ENCODE measurements around the gene NEDD4L. TPM values are rescaled to one million over a fixed set of nuclear protein-coding genes. Genes with fewer than 3 reads are reported as not detected.

Gene NEDD4L
- polyA plus RNA-seq, 1 donor (not counting 4 experiments of a cell fraction or from before 2014, with no cell fraction given), result 52.6 TPM

DNA sequence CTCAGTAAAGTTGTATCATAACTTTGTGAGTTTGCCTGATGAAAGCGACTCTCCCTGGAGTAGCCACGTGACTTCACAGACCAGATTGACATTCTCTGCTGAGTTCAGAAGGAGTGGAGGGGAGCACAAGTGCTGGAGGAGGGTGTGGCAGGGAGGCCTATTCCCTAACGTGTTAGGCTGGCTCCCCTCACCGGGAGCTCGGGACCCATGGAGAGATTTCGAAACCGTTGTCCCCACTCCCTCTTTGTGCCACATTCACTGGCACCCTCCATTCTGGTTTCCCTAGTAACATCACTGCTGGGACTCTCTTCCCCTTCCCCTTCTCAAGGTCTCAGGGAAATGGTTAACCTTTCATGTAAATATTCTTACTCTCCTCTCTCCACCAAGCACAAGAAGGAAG is 304.9 kb downstream of the NEDD4L start:
- Histone ChIP-seq H3K9me1 (ENCODE audit: control insufficient read depth, extremely low read depth, insufficient read depth, low read length) (no peaks in the 10 kb centered on the region), H3K36me3 (ENCODE audit: control insufficient read depth in 2 of 2, extremely low read depth in 1 of 2, insufficient read depth in 2 of 2, low read length in 2 of 2) (peaks cover 27 to 29% of the 10 kb centered on the region in 2 experiments), H3K79me2 (ENCODE audit: control insufficient read depth, insufficient read depth, low read length) (no peaks in the 10 kb centered on the region), H3K27ac (ENCODE audit: control insufficient read depth, insufficient read depth, low read length) (no peak overlapping the region), H2AFZ (ENCODE audit: control insufficient read depth, low read length) (no peak overlapping the region), H4K20me1 (ENCODE audit: control insufficient read depth, extremely low read depth, insufficient read depth, low read length) (no peaks in the 10 kb centered on the region), H3K4me1 (ENCODE audit: control insufficient read depth, extremely low read depth, insufficient read depth, low read length) (no peaks in the 10 kb centered on the region), H3K9ac (ENCODE audit: control insufficient read depth, extremely low read depth, insufficient read depth, low read length) (no peak overlapping the region), H3K4me2 (ENCODE audit: control insufficient read depth, extremely low read depth, insufficient read depth, low read depth, low read length) (no peak overlapping the region), H3K4me3 (ENCODE audit: control insufficient read depth in 2 of 3, extremely low read depth in 1 of 3, insufficient read depth in 2 of 3, low read depth in 1 of 3, low read length in 3 of 3) (no peak overlapping the region), H3K9me3 (ENCODE audit: control insufficient read depth, low read depth, low read length) (no peaks in the 10 kb centered on the region), H3K27me3 (ENCODE audit: control insufficient read depth, extremely low read depth, insufficient read depth, low read length) (no peaks in the 10 kb centered on the region)
- no peak for DNase-seq (ENCODE audit: low read depth, low spot score)
- FAIRE-seq, result no peak
- dilution Hi-C loops (cut with MboI; ENCODE audit: extremely low pct_ligation_motif_present, low sequenced_read_pairs), result no loop called here
- TF ChIP-seq EZH2 (IDR thresholded peaks at IDR 0.05; ENCODE audit: low read length), result no peak
- TF ChIP-seq, protein P1, sequence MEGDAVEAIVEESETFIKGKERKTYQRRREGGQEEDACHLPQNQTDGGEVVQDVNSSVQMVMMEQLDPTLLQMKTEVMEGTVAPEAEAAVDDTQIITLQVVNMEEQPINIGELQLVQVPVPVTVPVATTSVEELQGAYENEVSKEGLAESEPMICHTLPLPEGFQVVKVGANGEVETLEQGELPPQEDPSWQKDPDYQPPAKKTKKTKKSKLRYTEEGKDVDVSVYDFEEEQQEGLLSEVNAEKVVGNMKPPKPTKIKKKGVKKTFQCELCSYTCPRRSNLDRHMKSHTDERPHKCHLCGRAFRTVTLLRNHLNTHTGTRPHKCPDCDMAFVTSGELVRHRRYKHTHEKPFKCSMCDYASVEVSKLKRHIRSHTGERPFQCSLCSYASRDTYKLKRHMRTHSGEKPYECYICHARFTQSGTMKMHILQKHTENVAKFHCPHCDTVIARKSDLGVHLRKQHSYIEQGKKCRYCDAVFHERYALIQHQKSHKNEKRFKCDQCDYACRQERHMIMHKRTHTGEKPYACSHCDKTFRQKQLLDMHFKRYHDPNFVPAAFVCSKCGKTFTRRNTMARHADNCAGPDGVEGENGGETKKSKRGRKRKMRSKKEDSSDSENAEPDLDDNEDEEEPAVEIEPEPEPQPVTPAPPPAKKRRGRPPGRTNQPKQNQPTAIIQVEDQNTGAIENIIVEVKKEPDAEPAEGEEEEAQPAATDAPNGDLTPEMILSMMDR (optimal IDR thresholded peaks at IDR 0.05 in 1 of 3, IDR thresholded peaks at IDR 0.05 in 1 of 3, conservative IDR thresholded peaks at IDR 0.05 in 1 of 3; ENCODE audit: extremely low read depth in 1 of 3, insufficient read depth in 2 of 3, low read length in 3 of 3), result no peak

DNA sequence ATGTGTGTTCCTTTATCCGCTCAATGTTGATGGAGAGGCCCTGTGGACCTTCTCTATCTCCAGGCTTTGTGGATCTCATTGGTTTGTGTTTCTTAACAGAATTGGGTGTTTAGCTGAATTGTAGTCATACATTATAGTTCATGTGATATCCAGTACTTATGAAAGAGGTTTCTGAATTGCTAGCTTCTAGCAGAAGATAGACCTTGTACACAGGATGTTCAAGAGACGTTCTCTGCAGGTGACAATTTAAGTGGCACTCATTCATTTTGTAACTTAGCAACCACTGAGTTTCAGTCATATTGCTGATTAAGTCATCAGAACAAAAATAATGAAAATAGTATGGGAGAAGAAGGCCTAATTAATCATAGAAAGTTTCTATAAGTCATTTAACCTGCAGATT is 305.6 kb downstream of the NEDD4L start:
- peaks cover 27 to 29% of the 10 kb centered on the region in 2 experiments for H3K36me3 ChIP-seq (ENCODE audit: control insufficient read depth in 2 of 2, extremely low read depth in 1 of 2, insufficient read depth in 2 of 2, low read length in 2 of 2)
- no peaks in the 10 kb centered on the region for H4K20me1 ChIP-seq (ENCODE audit: control insufficient read depth, extremely low read depth, insufficient read depth, low read length)
- H3K4me2 ChIP-seq (ENCODE audit: control insufficient read depth, extremely low read depth, insufficient read depth, low read depth, low read length), result no peak overlapping the region
- H3K9ac ChIP-seq (ENCODE audit: control insufficient read depth, extremely low read depth, insufficient read depth, low read length), result no peak overlapping the region
- H2AFZ ChIP-seq (ENCODE audit: control insufficient read depth, low read length), result no peak overlapping the region
- FAIRE-seq (no peak), DNase-seq (ENCODE audit: low read depth, low spot score) (no peak)
- dilution Hi-C loops (cut with MboI; ENCODE audit: extremely low pct_ligation_motif_present, low sequenced_read_pairs), result no loop called here
- no peaks in the 10 kb centered on the region for H3K9me3 ChIP-seq (ENCODE audit: control insufficient read depth, low read depth, low read length)
- H3K27me3 ChIP-seq (ENCODE audit: control insufficient read depth, extremely low read depth, insufficient read depth, low read length), result no peaks in the 10 kb centered on the region
- no peak for TF ChIP-seq EZH2 (IDR thresholded peaks at IDR 0.05; ENCODE audit: low read length)
- TF ChIP-seq, protein P1 (optimal IDR thresholded peaks at IDR 0.05 in 1 of 3, IDR thresholded peaks at IDR 0.05 in 1 of 3, conservative IDR thresholded peaks at IDR 0.05 in 1 of 3; ENCODE audit: extremely low read depth in 1 of 3, insufficient read depth in 2 of 3, low read length in 3 of 3), result no peak
- H3K4me1 ChIP-seq (ENCODE audit: control insufficient read depth, extremely low read depth, insufficient read depth, low read length), result no peaks in the 10 kb centered on the region
- H3K27ac ChIP-seq (ENCODE audit: control insufficient read depth, insufficient read depth, low read length), result no peak overlapping the region
- H3K9me1 ChIP-seq (ENCODE audit: control insufficient read depth, extremely low read depth, insufficient read depth, low read length), result no peaks in the 10 kb centered on the region
- no peaks in the 10 kb centered on the region for H3K79me2 ChIP-seq (ENCODE audit: control insufficient read depth, insufficient read depth, low read length)
- no peak overlapping the region for H3K4me3 ChIP-seq (ENCODE audit: control insufficient read depth in 2 of 3, extremely low read depth in 1 of 3, insufficient read depth in 2 of 3, low read depth in 1 of 3, low read length in 3 of 3)

All from keratinocyte (primary cell).